Kidney capillary endothelial cell (primary cell): Measurements from ENCODE around the gene C2CD2L.
A peak's percentile ranks its signal among the peaks of the same experiment; 100 is the strongest.
"Not testable (repeated sequence)": the region's sequence is repeated elsewhere in the genome, so short reads cannot be mapped to it uniquely, and the experiment has no call there.

Experiments
- DNase-seq: peaks from one replicate; pipeline ENCODE4 v3.0.0-alpha.2; 2018; ENCODE audit warnings: low spot score

Gene C2CD2L

DNA sequence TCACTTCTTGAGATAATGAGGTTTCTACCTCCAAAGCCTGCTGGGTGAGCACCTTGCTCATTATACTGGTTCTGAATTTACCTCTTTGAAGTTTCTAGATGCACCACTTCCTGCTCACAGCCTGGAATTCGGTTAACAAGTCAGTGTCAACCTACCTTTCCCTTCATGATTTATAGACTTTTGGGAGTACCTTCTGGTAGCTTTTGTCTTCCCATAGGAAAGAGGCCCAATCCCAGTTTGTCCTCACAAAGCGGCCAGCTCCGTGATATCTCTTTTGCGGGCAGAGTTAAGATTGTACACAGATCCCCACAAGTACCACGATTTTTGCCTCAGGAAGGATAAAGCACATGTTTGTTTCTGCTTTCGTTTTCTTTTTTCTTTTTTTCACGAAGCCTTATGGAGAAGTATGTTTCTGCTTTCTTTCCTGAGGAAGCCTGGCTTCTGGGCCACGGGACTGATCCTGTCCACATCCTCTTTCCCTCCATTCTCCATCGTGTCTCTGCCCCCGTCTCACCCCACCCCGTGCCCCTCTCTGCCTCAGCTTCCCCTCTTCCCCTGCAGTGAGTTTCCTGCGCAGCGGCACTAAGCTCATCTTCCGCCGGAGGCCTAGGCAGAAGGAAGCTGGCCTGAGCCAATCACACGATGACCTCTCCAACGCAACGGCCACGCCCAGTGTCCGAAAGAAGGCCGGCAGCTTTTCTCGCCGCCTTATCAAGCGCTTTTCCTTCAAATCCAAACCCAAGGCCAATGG is 8.5 kb downstream of the C2CD2L start:
- no peak for DNase-seq

DNA sequence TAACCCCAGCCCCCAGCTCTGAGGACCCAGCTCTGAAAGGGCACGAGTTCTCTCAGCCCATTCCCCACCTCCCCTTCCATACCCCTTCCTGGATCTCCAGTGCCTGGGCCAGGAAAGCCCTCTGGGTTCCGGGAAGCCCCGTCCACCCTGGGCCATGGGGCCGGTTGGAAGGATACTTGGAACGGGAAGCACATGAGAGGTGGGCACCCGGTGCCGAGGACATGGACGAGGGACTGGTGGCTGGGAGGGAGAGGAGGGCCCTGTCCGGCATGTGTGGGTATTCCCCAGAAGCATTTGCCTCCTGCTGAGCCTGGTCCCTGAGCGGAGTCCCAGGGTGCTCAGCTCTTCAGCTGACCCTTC is 9.1 kb downstream of the C2CD2L start:
- no peak for DNase-seq

DNA sequence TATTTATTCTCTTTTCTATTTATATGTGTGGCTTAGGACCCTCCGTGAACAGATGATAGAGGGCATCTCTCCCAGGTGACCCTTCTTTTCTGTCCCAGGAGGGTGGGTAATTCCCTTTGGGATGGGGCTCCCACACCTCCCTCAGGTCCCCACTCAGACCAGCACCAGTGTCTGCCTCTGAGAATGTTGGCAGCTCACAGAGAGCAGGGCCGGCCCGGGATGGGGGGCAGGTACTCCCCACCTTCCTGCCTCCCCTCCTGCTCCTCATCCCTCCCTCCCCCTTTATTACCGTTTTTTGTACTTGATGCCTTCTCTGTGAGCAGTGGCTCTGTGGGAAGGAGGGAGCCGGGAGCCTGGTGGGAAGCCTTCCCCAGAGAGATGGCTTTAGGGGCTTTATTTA is 9.5 kb downstream of the C2CD2L start:
- DNase-seq = no peak

DNA sequence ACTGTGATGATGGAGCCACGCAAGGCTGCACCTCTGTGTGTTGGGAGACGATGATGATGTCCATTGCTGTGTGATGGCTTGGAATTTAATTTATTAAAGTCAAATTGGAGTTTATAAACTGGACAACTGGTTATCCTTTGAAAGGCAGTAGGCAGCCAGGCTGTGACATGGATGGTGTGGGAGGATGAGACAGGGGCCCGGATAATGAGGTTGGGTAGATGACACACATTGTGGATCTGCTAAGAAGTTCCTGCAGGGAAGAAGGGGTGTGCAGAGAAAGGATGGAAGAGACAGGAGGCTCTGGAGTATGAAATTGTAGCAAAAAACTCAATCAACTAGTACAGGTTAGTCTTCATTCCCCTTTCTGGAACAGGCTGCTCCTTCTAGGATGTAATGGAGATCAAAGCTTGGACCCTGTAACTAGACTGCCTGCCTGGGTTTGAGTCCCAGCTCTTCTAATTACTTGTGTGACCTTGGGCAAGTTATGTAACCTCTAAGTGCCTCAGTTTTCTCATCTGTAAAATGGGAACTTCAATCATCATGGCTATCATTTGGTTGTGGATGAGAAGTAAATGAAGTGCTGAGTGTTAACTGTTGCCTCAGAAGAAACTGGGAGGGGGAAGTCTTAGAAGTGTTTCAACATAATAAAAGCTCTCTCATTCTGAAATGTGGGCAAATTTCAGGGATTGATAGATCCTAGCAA is 10.0 kb downstream of the C2CD2L start:
- no peak for DNase-seq

GRCh38 chr11:119118227-119118626 is 11.1 kb downstream of the C2CD2L start:
- no peak for DNase-seq

- DNase-seq = no peak
Observed at GRCh38 chr11:119118946-119119345, 11.8 kb downstream of the C2CD2L start.

GRCh38 chr11:119120639-119121007 is 13.5 kb downstream of the C2CD2L start:
- no peak for DNase-seq

DNA sequence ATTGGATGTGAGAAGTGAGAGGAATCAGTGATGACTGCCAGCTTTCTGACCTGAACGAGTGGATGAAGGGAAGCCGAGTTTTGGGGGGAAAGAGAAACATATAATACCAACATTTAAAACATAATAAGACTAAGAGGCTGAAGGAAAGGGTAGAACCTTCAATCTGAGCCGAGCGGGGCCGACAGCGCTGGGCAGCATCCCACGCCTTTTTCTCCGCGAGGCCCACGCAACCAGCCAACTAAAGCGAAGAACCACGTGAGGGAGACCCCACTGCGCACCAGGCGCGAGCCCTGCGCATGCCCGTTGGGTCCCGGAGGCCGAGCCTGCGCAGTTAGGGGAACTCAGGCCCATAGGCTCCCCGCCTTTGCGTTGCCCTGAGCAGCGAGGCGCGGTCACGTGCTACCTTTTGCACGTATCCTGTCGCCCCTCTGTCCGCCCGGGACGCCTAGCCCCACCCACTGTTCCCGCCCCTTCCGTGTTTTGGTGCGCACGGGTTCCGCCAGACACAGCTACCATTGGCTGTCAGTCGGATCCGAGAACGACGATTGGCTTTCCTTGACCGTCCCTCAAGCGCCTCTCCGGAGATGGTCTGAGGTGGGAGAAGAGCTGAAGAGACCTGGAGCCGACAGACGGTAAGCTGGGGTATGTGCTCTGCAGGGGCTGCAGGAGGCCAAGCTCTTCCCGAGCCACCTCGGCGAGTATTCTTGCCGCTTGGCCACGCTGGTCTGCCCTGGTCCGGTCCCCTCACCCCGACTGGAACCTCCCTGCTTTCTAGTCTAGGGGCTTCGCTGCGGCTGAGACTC is 14.1 kb downstream of the C2CD2L start, which contains the start of gene HINFP:
Gene HINFP (plus strand): TSS at position 573 of the 803 bp plus-strand sequence. CDS start 5,365 bp downstream, outside the sequence.
- peak; percentile 97 for DNase-seq

DNA sequence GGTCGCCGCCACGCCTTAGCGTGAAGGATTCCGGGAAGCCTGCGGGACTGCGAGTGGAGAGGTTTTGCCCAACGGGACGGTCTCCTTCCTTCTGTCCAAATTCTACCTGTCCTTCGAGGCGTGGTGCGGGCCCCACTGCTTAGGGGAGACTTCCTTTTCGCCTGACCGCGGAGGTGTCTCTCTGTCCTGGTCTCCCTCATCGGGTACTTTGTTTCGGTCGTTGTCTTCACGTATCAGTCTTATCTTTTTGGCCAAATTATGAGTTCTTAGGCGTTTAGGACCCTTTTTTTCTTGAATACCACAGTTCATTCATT is 14.6 kb downstream of the C2CD2L start:
- DNase-seq = no peak

DNA sequence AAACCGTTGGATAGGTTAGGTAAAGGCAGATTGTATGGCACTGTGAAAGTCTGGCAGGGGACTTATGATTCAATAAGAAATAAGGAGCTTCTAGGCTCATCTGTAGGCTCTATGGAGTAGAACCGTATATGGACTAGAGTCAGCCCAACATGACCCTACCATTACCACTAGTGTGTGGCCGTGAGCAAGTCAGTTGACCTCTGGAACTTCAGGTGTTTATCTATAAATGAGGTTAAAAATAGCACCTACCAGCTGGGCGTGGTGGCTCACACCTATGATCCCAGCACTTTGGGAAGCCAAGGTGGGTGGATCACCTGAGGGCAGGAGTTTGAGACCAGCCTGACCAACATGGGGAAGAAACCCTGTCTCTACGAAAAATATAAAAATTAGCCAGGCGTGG is 18.7 kb downstream of the C2CD2L start:
- no peak for DNase-seq

DNA sequence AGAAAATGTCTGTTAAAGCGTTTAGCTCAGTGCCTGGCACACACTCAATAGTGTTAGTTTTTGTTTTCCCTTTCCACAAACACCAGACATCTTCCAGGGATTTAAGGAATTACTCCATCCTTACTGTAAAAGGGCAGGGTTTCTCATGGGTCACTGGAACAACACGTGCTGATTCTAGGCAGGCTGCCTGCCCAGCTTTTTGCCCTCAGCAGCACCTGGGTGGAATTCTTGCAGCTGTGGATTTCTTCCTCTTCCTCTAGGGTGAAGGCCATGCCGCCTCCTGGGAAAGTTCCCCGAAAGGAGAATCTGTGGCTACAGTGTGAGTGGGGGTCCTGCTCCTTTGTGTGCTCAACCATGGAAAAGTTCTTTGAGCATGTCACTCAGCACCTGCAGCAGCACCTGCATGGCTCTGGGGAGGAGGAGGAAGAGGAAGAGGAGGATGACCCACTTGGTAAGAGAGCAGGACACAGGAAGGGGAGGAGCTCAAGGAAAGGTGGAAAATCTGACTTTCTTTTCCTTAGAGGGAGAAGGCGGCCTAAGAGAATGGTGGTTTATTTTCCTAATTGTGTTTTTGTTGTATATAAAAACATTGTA is 19.6 kb downstream of the C2CD2L start:
- no peak for DNase-seq

DNA sequence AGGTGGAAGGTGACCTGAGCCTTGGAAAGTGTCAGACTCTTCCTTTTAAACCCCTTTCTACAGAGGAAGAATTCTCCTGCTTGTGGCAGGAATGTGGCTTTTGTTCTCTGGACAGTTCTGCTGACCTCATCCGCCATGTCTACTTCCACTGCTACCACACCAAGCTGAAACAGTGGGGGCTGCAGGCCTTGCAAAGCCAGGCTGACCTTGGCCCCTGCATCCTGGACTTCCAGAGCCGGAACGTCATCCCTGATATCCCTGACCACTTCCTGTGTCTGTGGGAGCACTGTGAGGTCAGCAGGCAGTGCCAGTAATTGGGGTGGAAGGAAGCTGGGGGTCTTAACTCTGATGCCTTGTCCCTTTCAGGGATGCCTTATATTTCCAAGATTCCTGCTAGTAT is 23.5 kb downstream of the C2CD2L start:
- DNase-seq = peak; percentile 61

GRCh38 chr11:119134389-119134978 is 27.3 kb downstream of the C2CD2L start:
- DNase-seq = no peak

- DNase-seq = not testable (repeated sequence)
Observed at GRCh38 chr11:119139276-119139675, 32.1 kb downstream of the C2CD2L start.

- DNase-seq = peak; percentile 60
Observed at GRCh38 chr11:119144825-119145486, 37.8 kb downstream of the C2CD2L start.

GRCh38 chr11:119145551-119145950 is 38.4 kb downstream of the C2CD2L start:
- DNase-seq = no peak

GRCh38 chr11:119147604-119148333 is 40.6 kb downstream of the C2CD2L start:
- DNase-seq = no peak

GRCh38 chr11:119148720-119149017 is 41.5 kb downstream of the C2CD2L start:
- DNase-seq = no peak

DNA sequence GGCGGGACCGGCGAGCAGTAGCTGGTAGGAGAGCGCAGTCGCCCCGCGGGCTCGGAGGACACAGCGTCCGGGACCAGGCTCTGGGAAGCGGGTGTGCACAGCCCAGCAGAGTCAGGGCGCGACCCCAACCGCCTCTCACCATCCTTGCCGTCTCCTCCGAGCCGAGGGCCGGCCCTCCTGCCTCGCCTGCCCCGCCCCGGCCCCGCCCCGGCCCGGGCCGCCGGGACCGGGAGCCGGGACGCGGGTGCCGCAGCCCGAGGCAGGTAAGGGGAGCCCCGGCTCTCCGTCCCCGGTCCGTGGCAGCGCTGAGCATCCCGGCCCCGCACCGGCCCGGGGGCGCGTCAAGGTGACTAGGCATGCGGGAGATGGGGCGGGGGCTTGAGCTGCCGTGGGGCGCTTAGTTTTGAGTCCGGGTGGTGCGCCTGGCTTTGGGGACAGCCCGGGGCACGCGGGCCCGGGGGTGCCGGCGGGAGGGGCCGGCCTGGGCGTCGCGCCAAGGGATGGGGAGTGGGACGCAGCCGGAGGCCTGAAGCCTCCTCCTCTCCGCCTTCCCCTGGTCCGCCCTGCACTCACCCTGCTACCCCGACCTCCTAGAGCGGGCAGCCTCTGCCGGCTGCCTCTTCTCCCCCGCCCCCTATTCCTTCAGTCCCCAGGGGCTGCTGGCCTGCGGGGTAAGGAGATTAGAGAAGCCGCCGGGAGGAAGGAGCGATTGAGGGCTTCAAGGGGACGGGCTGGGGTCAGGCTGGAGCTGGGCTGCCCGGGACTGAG is 42.1 kb downstream of the C2CD2L start, which contains the start of gene ABCG4:
Gene ABCG4 (plus strand): TSS at position 35 of the 768 bp plus-strand sequence. CDS start 914 bp downstream, outside the sequence.
- DNase-seq = no peak

- no peak for DNase-seq
Observed at GRCh38 chr11:119149786-119150275, 42.7 kb downstream of the C2CD2L start.
